ENCODE data around the gene DDX3Y. TPM values are rescaled to one million over a fixed set of nuclear protein-coding genes. Genes with fewer than 3 reads are reported as not detected.

DDX3Y gene
- 100 to 1,000 TPM in 2 of 4 donors, under 1 TPM in 2; 0.32 to 127 (median 60.2) TPM for total RNA-seq

DNA sequence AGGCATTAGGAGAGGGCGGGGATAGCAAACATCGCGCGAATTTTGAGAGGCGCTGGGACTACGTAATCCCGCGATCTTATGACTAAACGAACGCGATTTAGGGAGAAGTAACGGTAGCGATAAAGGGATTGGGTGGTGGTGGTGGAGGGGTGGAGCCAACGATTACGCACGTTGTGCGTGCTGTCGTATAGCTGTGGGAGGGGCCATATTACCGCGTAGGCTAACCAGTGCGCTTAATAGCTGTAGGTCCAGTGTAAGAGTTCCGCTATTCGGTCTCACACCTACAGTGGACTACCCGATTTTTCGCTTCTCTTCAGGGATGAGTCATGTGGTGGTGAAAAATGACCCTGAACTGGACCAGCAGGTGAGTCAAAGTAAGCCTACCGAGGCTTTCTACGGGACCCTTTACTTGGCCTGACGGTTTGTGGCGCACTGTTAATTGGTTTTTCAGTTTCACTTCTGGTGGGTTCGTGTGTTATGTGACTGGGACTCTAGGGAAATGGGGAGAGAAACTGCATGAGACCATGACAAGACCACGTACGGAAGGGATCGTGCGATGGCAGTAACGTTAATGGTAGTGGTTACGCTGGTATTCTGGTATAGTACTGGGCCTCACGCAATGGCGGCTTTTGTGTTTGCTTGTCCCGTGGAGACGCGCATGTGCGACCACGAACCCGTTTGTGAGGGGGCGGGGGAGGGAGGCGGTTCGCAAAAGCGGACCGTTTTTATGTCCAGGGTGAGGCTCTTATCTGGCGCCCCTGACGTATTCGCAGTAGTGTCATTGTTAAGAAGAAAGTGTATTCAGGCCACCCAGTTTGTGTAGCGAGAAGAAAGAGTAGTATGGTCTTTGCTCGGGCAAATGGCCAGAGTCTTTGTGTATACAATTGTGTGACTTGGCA, at the start of gene DDX3Y:
Gene DDX3Y, plus strand, starts transcription at position 251 of the 899 bp plus-strand sequence. Its CDS starts 69 bp downstream, at position 320.
- Histone ChIP-seq H3K4me3 (peak within 1 kb of the TSS; percentile 62 to 96), H3K27ac (peak within 1 kb of the TSS in 2 of 4 donors; percentile 93 to 98), H3K4me1 (peaks cover 0 to 30% (median 0%) of the 10 kb centered on the region in 3 donors), H3K9me3 (no peaks in the 10 kb centered on the region), H3K36me3 (no peaks in the 10 kb centered on the region), H3K27me3 (no peaks in the 10 kb centered on the region)
- no peak for TF ChIP-seq EP300 (IDR thresholded peaks at IDR 0.05)
- TF ChIP-seq, protein P1, sequence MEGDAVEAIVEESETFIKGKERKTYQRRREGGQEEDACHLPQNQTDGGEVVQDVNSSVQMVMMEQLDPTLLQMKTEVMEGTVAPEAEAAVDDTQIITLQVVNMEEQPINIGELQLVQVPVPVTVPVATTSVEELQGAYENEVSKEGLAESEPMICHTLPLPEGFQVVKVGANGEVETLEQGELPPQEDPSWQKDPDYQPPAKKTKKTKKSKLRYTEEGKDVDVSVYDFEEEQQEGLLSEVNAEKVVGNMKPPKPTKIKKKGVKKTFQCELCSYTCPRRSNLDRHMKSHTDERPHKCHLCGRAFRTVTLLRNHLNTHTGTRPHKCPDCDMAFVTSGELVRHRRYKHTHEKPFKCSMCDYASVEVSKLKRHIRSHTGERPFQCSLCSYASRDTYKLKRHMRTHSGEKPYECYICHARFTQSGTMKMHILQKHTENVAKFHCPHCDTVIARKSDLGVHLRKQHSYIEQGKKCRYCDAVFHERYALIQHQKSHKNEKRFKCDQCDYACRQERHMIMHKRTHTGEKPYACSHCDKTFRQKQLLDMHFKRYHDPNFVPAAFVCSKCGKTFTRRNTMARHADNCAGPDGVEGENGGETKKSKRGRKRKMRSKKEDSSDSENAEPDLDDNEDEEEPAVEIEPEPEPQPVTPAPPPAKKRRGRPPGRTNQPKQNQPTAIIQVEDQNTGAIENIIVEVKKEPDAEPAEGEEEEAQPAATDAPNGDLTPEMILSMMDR (IDR thresholded peaks at IDR 0.05), result no peak
- 0% methylated on average over 15 of the region's 54 CpGs; no CpG with 5 or more reads in 1 of the 2 donors for WGBS, 2 donors (ENCODE audit: low coverage in 1 of 2)
- no peak for ATAC-seq

DNA sequence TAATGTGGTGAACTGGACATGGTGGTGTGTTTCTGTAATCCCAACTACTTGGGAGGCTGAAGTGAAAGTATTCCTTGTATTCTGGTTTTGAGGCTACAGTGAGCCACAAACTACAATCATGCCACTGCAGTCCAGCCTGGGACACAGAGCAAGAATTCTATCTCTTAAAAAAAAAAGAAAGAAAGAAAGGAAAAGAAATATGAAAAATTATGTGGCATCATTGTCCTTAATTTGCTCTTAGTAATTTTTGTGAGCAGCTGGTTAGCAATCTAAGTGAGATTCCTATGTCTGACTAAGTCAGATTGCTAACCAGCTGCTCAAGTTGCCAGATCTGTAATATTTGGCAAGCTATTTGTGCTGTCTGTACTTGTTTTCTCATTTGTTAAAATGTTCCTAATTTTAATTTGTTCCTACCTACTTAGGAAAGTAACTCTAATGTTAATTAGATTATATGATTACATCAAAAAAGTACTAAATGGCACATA, 48.8 kb upstream of the DDX3Y start:
- H3K27ac ChIP-seq, result no peak overlapping the region
- H3K9me3 ChIP-seq, result no peaks in the 10 kb centered on the region
- H3K4me3 ChIP-seq, result no peak overlapping the region
- no peaks in the 10 kb centered on the region for H3K4me1 ChIP-seq
- H3K36me3 ChIP-seq, result peaks cover 0 to 66% of the 10 kb centered on the region in 2 donors
- TF ChIP-seq POLR2A (IDR thresholded peaks at IDR 0.05) (no peak), POLR2AphosphoS5 (IDR thresholded peaks at IDR 0.05) (no peak), EP300 (IDR thresholded peaks at IDR 0.05) (no peak)
- TF ChIP-seq, protein P1 (IDR thresholded peaks at IDR 0.05), result no peak
- ATAC-seq, result no peak
- no peaks in the 10 kb centered on the region for H3K27me3 ChIP-seq

DNA sequence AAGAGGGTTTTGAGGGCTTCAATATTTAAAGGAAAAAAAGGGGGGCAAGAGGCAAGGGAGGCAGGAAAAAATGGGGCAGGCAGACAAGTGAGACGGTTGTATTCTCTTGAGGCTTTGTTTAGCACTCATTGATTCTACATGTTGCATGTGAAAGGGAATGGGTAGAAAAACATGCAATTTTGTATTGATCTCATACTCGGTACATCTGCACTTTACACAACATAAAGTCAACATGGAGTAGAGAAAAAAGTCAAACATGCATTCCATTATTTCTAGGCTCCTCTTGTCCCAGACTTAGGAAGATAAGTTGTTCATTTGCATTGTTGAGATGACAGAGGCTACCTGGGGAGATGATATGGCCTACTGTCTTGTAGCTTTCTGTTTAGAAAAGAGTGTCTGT, 36.7 kb upstream of the DDX3Y start:
- Histone ChIP-seq H3K27me3 (no peaks in the 10 kb centered on the region), H3K4me1 (no peaks in the 10 kb centered on the region), H3K27ac (no peak overlapping the region), H3K9me3 (no peaks in the 10 kb centered on the region), H3K4me3 (no peak overlapping the region), H3K36me3 (no peaks in the 10 kb centered on the region)
- no CpG with 5 or more reads among the region's 2 CpGs for WGBS, 2 donors (ENCODE audit: low coverage in 1 of 2)
- no peak for TF ChIP-seq POLR2AphosphoS5 (IDR thresholded peaks at IDR 0.05)
- TF ChIP-seq POLR2A (IDR thresholded peaks at IDR 0.05), result no peak
- no peak for TF ChIP-seq EP300 (IDR thresholded peaks at IDR 0.05)
- TF ChIP-seq, protein P1 (IDR thresholded peaks at IDR 0.05), result no peak
- no peak for ATAC-seq

DNA sequence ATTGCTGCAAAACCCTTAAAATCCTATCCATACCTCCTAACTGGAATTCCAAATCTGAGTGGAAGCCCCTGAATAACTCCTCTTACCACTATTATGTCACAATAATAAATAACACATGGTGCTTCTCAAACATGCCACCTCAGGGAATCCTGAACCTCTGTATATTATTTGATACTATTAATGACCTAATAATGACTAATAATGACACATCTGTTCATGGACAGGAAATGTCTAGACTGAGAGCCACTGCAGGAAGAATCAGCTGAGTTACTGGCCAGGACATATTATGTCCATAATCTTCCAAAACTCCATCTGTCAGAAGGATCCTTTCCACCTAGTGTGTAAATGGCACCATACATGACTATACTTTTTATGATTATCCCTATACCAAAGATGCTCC, 7.7 kb upstream of the DDX3Y start:
- H3K4me1 ChIP-seq, result no peaks in the 10 kb centered on the region
- no peaks in the 10 kb centered on the region for H3K9me3 ChIP-seq
- H3K27me3 ChIP-seq, result no peaks in the 10 kb centered on the region
- H3K27ac ChIP-seq, result no peak overlapping the region
- TF ChIP-seq, protein P1 (IDR thresholded peaks at IDR 0.05), result no peak
- TF ChIP-seq POLR2A (IDR thresholded peaks at IDR 0.05), result no peak
- no peak for TF ChIP-seq EP300 (IDR thresholded peaks at IDR 0.05)
- no peak for TF ChIP-seq POLR2AphosphoS5 (IDR thresholded peaks at IDR 0.05)
- H3K4me3 ChIP-seq, result no peak overlapping the region
- no peaks in the 10 kb centered on the region for H3K36me3 ChIP-seq
- ATAC-seq, result no peak

DNA sequence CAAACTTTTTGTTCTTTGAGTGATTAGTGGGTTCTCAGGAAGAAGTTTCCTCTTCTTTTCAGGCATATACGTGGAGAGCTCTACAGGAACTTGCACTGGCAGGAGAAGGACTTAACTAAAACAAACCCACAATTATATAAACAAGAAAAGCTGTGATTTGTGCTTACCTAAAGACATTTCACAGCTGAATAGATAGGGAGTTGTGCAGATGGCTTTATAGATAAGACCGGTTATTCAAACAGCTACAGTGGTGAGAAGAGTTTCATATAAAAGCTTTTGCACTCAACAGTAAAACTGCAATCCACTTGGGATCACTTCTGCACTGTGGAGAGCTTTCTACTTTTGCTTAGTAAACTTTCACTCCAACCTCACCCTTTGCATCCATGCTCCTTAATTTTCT, 6.1 kb upstream of the DDX3Y start:
- Histone ChIP-seq H3K27ac (no peak overlapping the region), H3K4me1 (no peaks in the 10 kb centered on the region), H3K27me3 (no peaks in the 10 kb centered on the region), H3K4me3 (no peak overlapping the region), H3K9me3 (no peaks in the 10 kb centered on the region), H3K36me3 (no peaks in the 10 kb centered on the region)
- no peak for ATAC-seq
- no peak for TF ChIP-seq EP300 (IDR thresholded peaks at IDR 0.05)
- no peak for TF ChIP-seq POLR2A (IDR thresholded peaks at IDR 0.05)
- no peak for TF ChIP-seq POLR2AphosphoS5 (IDR thresholded peaks at IDR 0.05)
- TF ChIP-seq, protein P1 (IDR thresholded peaks at IDR 0.05), result no peak
- WGBS, 2 donors (ENCODE audit: low coverage in 1 of 2), result 13% methylated on average over 1 of the region's 2 CpGs; no CpG with 5 or more reads in 1 of the 2 donors
